Brain microvascular endothelial cell (primary cell): ENCODE measurements around the gene TBC1D1.
"Not testable (repeated sequence)": the region's sequence is repeated elsewhere in the genome, so short reads cannot be mapped to it uniquely, and the experiment has no call there.

Experiments
- DNase-seq: peaks from one replicate; pipeline ENCODE4 v3.0.0-alpha.2; 2020
- H3K27ac ChIP-seq: fragments of 250-450 bp; sonication (Bioruptor Pico); 2 replicates; pipeline ENCODE4 v1.5.1; 2020; ENCODE audit warnings: mild to moderate bottlenecking, moderate library complexity
- H3K27me3 ChIP-seq: fragments of 250-450 bp; sonication (Bioruptor Pico); replicated peaks from 2 replicates; pipeline ENCODE4 v1.5.1; 2020; ENCODE audit warnings: mild to moderate bottlenecking
- H3K36me3 ChIP-seq: fragments of 250-450 bp; sonication (Bioruptor Pico); replicated peaks from 2 replicates; pipeline ENCODE4 v1.5.1; 2020; ENCODE audit warnings: mild to moderate bottlenecking
- H3K4me3 ChIP-seq: 2 replicates; pipeline ENCODE4 v1.5.1; 2011; ENCODE audit warnings: low read depth, mild to moderate bottlenecking, control low read depth, low read length, moderate library complexity
- CTCF ChIP-seq: IDR thresholded peaks from 2 replicates; pipeline ENCODE4 v1.5.1; 2011; ENCODE audit warnings: low read depth, mild to moderate bottlenecking, moderate library complexity, low read length, control low read depth, inconsistent platforms; ENCODE audit errors: missing control alignments
- in situ Hi-C: cut with HindIII; loops from 2 replicates; pipeline ENCODE4 v1.10.0; 2017; ENCODE audit warnings: low sequenced_read_pairs, low pct_ligation_motif_present

The TBC1D1 gene

GRCh38 chr4:37967736-37968135 is 76.9 kb downstream of the TBC1D1 start:
- H3K4me3 ChIP-seq = no peak overlapping the region
- no peak for TF ChIP-seq CTCF
- no peak for DNase-seq
- in situ Hi-C loops = no loop called here
- no peaks in the 10 kb centered on the region for H3K36me3 ChIP-seq
- no peak overlapping the region for H3K27ac ChIP-seq
- no peaks in the 10 kb centered on the region for H3K27me3 ChIP-seq

- Histone ChIP-seq H3K27ac (no peak overlapping the region), H3K27me3 (no peaks in the 10 kb centered on the region), H3K36me3 (no peaks in the 10 kb centered on the region), H3K4me3 (no peak overlapping the region)
- TF ChIP-seq CTCF = no peak
- DNase-seq = no peak
- in situ Hi-C loops = no loop called here
Measured at GRCh38 chr4:37968747-37969146, 77.9 kb downstream of the TBC1D1 start.

GRCh38 chr4:37970702-37971101 is 79.8 kb downstream of the TBC1D1 start:
- Histone ChIP-seq H3K27me3 (no peaks in the 10 kb centered on the region), H3K27ac (no peak overlapping the region), H3K4me3 (no peak overlapping the region), H3K36me3 (no peaks in the 10 kb centered on the region)
- peak; percentile 43 for DNase-seq
- peak; percentile 66 for TF ChIP-seq CTCF
- in situ Hi-C loops = no loop called here

- Histone ChIP-seq H3K36me3 (no peaks in the 10 kb centered on the region), H3K27ac (no peak overlapping the region), H3K27me3 (no peaks in the 10 kb centered on the region), H3K4me3 (no peak overlapping the region)
- no peak for TF ChIP-seq CTCF
- no peak for DNase-seq
- in situ Hi-C loops = no loop called here
Measured at GRCh38 chr4:37971202-37971601, 80.3 kb downstream of the TBC1D1 start.

GRCh38 chr4:37973441-37973840 is 82.6 kb downstream of the TBC1D1 start:
- no peak overlapping the region for H3K4me3 ChIP-seq
- in situ Hi-C loops = no loop called here
- no peaks in the 10 kb centered on the region for H3K36me3 ChIP-seq
- TF ChIP-seq CTCF = no peak
- no peak for DNase-seq
- H3K27me3 ChIP-seq = no peaks in the 10 kb centered on the region
- no peak overlapping the region for H3K27ac ChIP-seq

- DNase-seq, in situ Hi-C loops, H3K27me3 ChIP-seq, H3K4me3 ChIP-seq, H3K27ac ChIP-seq, H3K36me3 ChIP-seq: not testable (repeated sequence)
Measured at GRCh38 chr4:37975321-37975822, 84.5 kb downstream of the TBC1D1 start.
